KMS-11 (cell line): ENCODE data around the gene CCDC85A.

ENCODE experiments used
- H2AFZ ChIP-seq: fragments of 200-600 bp; sonication (generic); 2 replicates; pipeline ENCODE4 v1.6.1; 2016; ENCODE audit warnings: antibody characterized with exemption, mixed run types, low read depth
- H3K27ac ChIP-seq: fragments of 200-600 bp; sonication (generic); 2 replicates; pipeline ENCODE4 v1.6.1; 2016; ENCODE audit warnings: mild to moderate bottlenecking, mixed run types
- H3K27me3 ChIP-seq: fragments of 200-600 bp; sonication (generic); 2 replicates; pipeline ENCODE4 v1.6.1; 2017; ENCODE audit warnings: mild to moderate bottlenecking, low read depth, mixed run types, moderate library complexity; ENCODE audit not compliant: insufficient read depth
- H3K36me3 ChIP-seq: fragments of 200-600 bp; sonication (generic); 2 replicates; pipeline ENCODE4 v1.6.1; 2017; ENCODE audit warnings: mild to moderate bottlenecking, mixed run types; ENCODE audit not compliant: insufficient read depth
- H3K4me1 ChIP-seq: fragments of 200-600 bp; sonication (generic); 2 replicates; pipeline ENCODE4 v1.6.1; 2016; ENCODE audit warnings: mild to moderate bottlenecking, low read depth, mixed run types; ENCODE audit not compliant: poor library complexity, severe bottlenecking
- H3K4me2 ChIP-seq: fragments of 200-600 bp; sonication (generic); 2 replicates; pipeline ENCODE4 v1.7.0; 2016; ENCODE audit warnings: mild to moderate bottlenecking, mixed run types
- H3K4me3 ChIP-seq: fragments of 200-600 bp; sonication (generic); IDR thresholded peaks from 2 replicates; pipeline ENCODE4 v1.6.1; 2017; ENCODE audit warnings: low read depth, low read length, mixed read lengths; ENCODE audit not compliant: insufficient read depth
- H3K79me2 ChIP-seq: fragments of 200-600 bp; sonication (generic); 2 replicates; pipeline ENCODE4 v1.6.1; 2016; ENCODE audit warnings: low read depth, mixed run types; ENCODE audit not compliant: insufficient read depth
- H3K9ac ChIP-seq: fragments of 200-600 bp; sonication (generic); 2 replicates; pipeline ENCODE4 v1.6.1; 2016; ENCODE audit warnings: mild to moderate bottlenecking, mixed run types
- H4K20me1 ChIP-seq: fragments of 200-600 bp; sonication (generic); 2 replicates; pipeline ENCODE4 v1.6.1; 2016; ENCODE audit warnings: mild to moderate bottlenecking, mixed run types; ENCODE audit not compliant: insufficient read depth
- TF ChIP-seq, protein P1 (sequence below): fragments of 200-600 bp; sonication (generic); conservative IDR thresholded peaks from 2 replicates; pipeline ENCODE4 v1.6.1; 2017; ENCODE audit warnings: low read depth, mild to moderate bottlenecking, antibody characterized with exemption, low read length, moderate library complexity, mixed read lengths

Gene CCDC85A

GRCh38 chr2:56204556-56204955 is 20.8 kb downstream of the CCDC85A start:
- TF ChIP-seq, protein P1, sequence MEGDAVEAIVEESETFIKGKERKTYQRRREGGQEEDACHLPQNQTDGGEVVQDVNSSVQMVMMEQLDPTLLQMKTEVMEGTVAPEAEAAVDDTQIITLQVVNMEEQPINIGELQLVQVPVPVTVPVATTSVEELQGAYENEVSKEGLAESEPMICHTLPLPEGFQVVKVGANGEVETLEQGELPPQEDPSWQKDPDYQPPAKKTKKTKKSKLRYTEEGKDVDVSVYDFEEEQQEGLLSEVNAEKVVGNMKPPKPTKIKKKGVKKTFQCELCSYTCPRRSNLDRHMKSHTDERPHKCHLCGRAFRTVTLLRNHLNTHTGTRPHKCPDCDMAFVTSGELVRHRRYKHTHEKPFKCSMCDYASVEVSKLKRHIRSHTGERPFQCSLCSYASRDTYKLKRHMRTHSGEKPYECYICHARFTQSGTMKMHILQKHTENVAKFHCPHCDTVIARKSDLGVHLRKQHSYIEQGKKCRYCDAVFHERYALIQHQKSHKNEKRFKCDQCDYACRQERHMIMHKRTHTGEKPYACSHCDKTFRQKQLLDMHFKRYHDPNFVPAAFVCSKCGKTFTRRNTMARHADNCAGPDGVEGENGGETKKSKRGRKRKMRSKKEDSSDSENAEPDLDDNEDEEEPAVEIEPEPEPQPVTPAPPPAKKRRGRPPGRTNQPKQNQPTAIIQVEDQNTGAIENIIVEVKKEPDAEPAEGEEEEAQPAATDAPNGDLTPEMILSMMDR = no peak
- H3K27me3 ChIP-seq = no peaks in the 10 kb centered on the region
- H3K9ac ChIP-seq = no peak overlapping the region
- H2AFZ ChIP-seq = no peak overlapping the region
- no peaks in the 10 kb centered on the region for H3K79me2 ChIP-seq
- no peak overlapping the region for H3K4me3 ChIP-seq
- no peaks in the 10 kb centered on the region for H4K20me1 ChIP-seq
- no peak overlapping the region for H3K27ac ChIP-seq
- H3K4me1 ChIP-seq = no peaks in the 10 kb centered on the region
- no peaks in the 10 kb centered on the region for H3K36me3 ChIP-seq
- no peak overlapping the region for H3K4me2 ChIP-seq

- no peaks in the 10 kb centered on the region for H3K36me3 ChIP-seq
- H3K27ac ChIP-seq = no peak overlapping the region
- no peaks in the 10 kb centered on the region for H4K20me1 ChIP-seq
- H3K9ac ChIP-seq = no peak overlapping the region
- TF ChIP-seq, protein P1 = no peak
- H3K4me3 ChIP-seq = no peak overlapping the region
- no peaks in the 10 kb centered on the region for H3K27me3 ChIP-seq
- no peaks in the 10 kb centered on the region for H3K79me2 ChIP-seq
- no peaks in the 10 kb centered on the region for H3K4me1 ChIP-seq
- H3K4me2 ChIP-seq = no peak overlapping the region
- no peak overlapping the region for H2AFZ ChIP-seq
These were observed 22.5 kb downstream of the CCDC85A start for GRCh38 chr2:56206250-56206649.

GRCh38 chr2:56207760-56208159 is 24.0 kb downstream of the CCDC85A start:
- Histone ChIP-seq H4K20me1 (no peaks in the 10 kb centered on the region), H3K4me2 (no peak overlapping the region), H2AFZ (no peak overlapping the region)

DNA sequence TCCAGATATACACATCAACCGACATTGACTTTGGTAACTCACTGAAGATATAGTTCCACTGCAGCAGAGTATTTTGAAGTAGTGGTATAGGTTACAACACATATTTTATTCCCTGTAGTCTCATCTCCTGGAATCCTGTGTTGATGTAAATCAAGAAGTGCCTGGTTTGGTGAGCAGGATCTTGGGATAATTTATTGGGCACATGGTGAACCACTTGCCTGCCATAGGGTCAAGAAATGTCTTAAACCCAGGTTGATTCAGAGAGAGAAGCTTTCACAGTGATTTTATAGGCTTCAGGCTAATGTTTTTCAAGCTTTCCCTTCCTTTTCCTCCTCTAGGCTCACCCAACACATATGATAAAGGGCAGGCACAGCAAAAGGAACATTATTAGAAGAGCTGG is 24.6 kb downstream of the CCDC85A start:
- Histone ChIP-seq H3K27me3 (no peaks in the 10 kb centered on the region), H3K4me3 (no peak overlapping the region), H3K27ac (no peak overlapping the region), H4K20me1 (no peaks in the 10 kb centered on the region), H3K79me2 (no peaks in the 10 kb centered on the region), H3K4me1 (no peaks in the 10 kb centered on the region), H3K4me2 (no peak overlapping the region), H3K36me3 (no peaks in the 10 kb centered on the region), H3K9ac (no peak overlapping the region), H2AFZ (no peak overlapping the region)
- TF ChIP-seq, protein P1 = no peak

More at GRCh38 chr2:56207760-56208159, 24.0 kb downstream of the CCDC85A start:
- Histone ChIP-seq H3K9ac (no peak overlapping the region), H3K36me3 (no peaks in the 10 kb centered on the region), H3K27me3 (no peaks in the 10 kb centered on the region), H3K79me2 (no peaks in the 10 kb centered on the region), H3K27ac (no peak overlapping the region), H3K4me1 (no peaks in the 10 kb centered on the region), H3K4me3 (no peak overlapping the region)
- TF ChIP-seq, protein P1 = no peak
